ENCODE results near the gene NEBL.

NEBL gene

GRCh38 chr10:20839910-20840309 is 57.2 kb downstream of the NEBL start:
- ATAC-seq (replicated peaks; ENCODE audit: extremely low read depth, poor library complexity, severe bottlenecking) = no peak
- no peaks in the 10 kb centered on the region for H3K36me3 Mint-ChIP-seq (ENCODE audit: insufficient read depth)
- DNase-seq (ENCODE audit: low spot score in 2 of 2) = no peak
- H3K27ac Mint-ChIP-seq (ENCODE audit: low read depth) = no peak overlapping the region
- H3K9me3 Mint-ChIP-seq = peaks cover 5% of the 10 kb centered on the region
- no peaks in the 10 kb centered on the region for H3K4me1 Mint-ChIP-seq
- no peak overlapping the region for H3K4me3 Mint-ChIP-seq
- H3K27me3 Mint-ChIP-seq = no peaks in the 10 kb centered on the region

GRCh38 chr10:20839141-20839540 is 58.0 kb downstream of the NEBL start:
- no peaks in the 10 kb centered on the region for H3K36me3 Mint-ChIP-seq (ENCODE audit: insufficient read depth)
- H3K4me3 Mint-ChIP-seq = no peak overlapping the region
- H3K27ac Mint-ChIP-seq (ENCODE audit: low read depth) = no peak overlapping the region
- DNase-seq (ENCODE audit: low spot score in 2 of 2) (no peak), ATAC-seq (replicated peaks; ENCODE audit: extremely low read depth, poor library complexity, severe bottlenecking) (no peak)
- no peaks in the 10 kb centered on the region for H3K4me1 Mint-ChIP-seq
- no peaks in the 10 kb centered on the region for H3K27me3 Mint-ChIP-seq
- H3K9me3 Mint-ChIP-seq = peaks cover 5% of the 10 kb centered on the region

- Mint-ChIP-seq H3K27me3 (no peaks in the 10 kb centered on the region), H3K27ac (ENCODE audit: low read depth) (no peak overlapping the region), H3K4me3 (no peak overlapping the region), H3K4me1 (no peaks in the 10 kb centered on the region), H3K36me3 (ENCODE audit: insufficient read depth) (no peaks in the 10 kb centered on the region), H3K9me3 (peaks cover 5% of the 10 kb centered on the region)
- DNase-seq (ENCODE audit: low spot score in 2 of 2) = no peak
- no peak for ATAC-seq (replicated peaks; ENCODE audit: extremely low read depth, poor library complexity, severe bottlenecking)
These were observed 60.7 kb downstream of the NEBL start for GRCh38 chr10:20836401-20836800.

- H3K27ac Mint-ChIP-seq (ENCODE audit: low read depth) = no peak overlapping the region
- H3K4me3 Mint-ChIP-seq = no peak overlapping the region
- H3K9me3 Mint-ChIP-seq = peaks cover 5% of the 10 kb centered on the region
- H3K4me1 Mint-ChIP-seq = no peaks in the 10 kb centered on the region
- no peaks in the 10 kb centered on the region for H3K36me3 Mint-ChIP-seq (ENCODE audit: insufficient read depth)
- ATAC-seq (replicated peaks; ENCODE audit: extremely low read depth, poor library complexity, severe bottlenecking) (no peak), DNase-seq (ENCODE audit: low spot score in 2 of 2) (no peak)
- no peaks in the 10 kb centered on the region for H3K27me3 Mint-ChIP-seq
These were observed 61.8 kb downstream of the NEBL start for GRCh38 chr10:20835335-20835734.

GRCh38 chr10:20834825-20835224 is 62.3 kb downstream of the NEBL start:
- no peaks in the 10 kb centered on the region for H3K4me1 Mint-ChIP-seq
- ATAC-seq (replicated peaks; ENCODE audit: extremely low read depth, poor library complexity, severe bottlenecking) (no peak), DNase-seq (ENCODE audit: low spot score in 2 of 2) (no peak)
- no peak overlapping the region for H3K4me3 Mint-ChIP-seq
- peaks cover 5% of the 10 kb centered on the region for H3K9me3 Mint-ChIP-seq
- no peaks in the 10 kb centered on the region for H3K27me3 Mint-ChIP-seq
- no peak overlapping the region for H3K27ac Mint-ChIP-seq (ENCODE audit: low read depth)
- H3K36me3 Mint-ChIP-seq (ENCODE audit: insufficient read depth) = no peaks in the 10 kb centered on the region

GRCh38 chr10:20822825-20823224 is 74.3 kb downstream of the NEBL start:
- peaks cover 4% of the 10 kb centered on the region for H3K9me3 Mint-ChIP-seq
- no peak overlapping the region for H3K4me3 Mint-ChIP-seq
- H3K4me1 Mint-ChIP-seq = no peaks in the 10 kb centered on the region
- H3K27me3 Mint-ChIP-seq = no peaks in the 10 kb centered on the region
- no peak for ATAC-seq (replicated peaks; ENCODE audit: extremely low read depth, poor library complexity, severe bottlenecking)
- H3K27ac Mint-ChIP-seq (ENCODE audit: low read depth) = no peak overlapping the region
- DNase-seq (ENCODE audit: low spot score in 2 of 2) = no peak
- no peaks in the 10 kb centered on the region for H3K36me3 Mint-ChIP-seq (ENCODE audit: insufficient read depth)

GRCh38 chr10:20817646-20818045 is 79.5 kb downstream of the NEBL start:
- H3K36me3 Mint-ChIP-seq (ENCODE audit: insufficient read depth) = no peaks in the 10 kb centered on the region
- H3K4me1 Mint-ChIP-seq = no peaks in the 10 kb centered on the region
- H3K27me3 Mint-ChIP-seq = no peaks in the 10 kb centered on the region
- no peak overlapping the region for H3K4me3 Mint-ChIP-seq
- peaks cover 6% of the 10 kb centered on the region for H3K9me3 Mint-ChIP-seq
- ATAC-seq (replicated peaks; ENCODE audit: extremely low read depth, poor library complexity, severe bottlenecking) (no peak), DNase-seq (ENCODE audit: low spot score in 2 of 2) (no peak)
- no peak overlapping the region for H3K27ac Mint-ChIP-seq (ENCODE audit: low read depth)

GRCh38 chr10:20817116-20817515 is 80.0 kb downstream of the NEBL start:
- no peaks in the 10 kb centered on the region for H3K27me3 Mint-ChIP-seq
- H3K27ac Mint-ChIP-seq (ENCODE audit: low read depth) = no peak overlapping the region
- H3K4me1 Mint-ChIP-seq = no peaks in the 10 kb centered on the region
- DNase-seq (ENCODE audit: low spot score in 2 of 2) (no peak), ATAC-seq (replicated peaks; ENCODE audit: extremely low read depth, poor library complexity, severe bottlenecking) (no peak)
- H3K36me3 Mint-ChIP-seq (ENCODE audit: insufficient read depth) = no peaks in the 10 kb centered on the region
- H3K9me3 Mint-ChIP-seq = peaks cover 6% of the 10 kb centered on the region
- no peak overlapping the region for H3K4me3 Mint-ChIP-seq

GRCh38 chr10:20814116-20814515 is 83.0 kb downstream of the NEBL start:
- H3K4me1 Mint-ChIP-seq = no peaks in the 10 kb centered on the region
- no peak overlapping the region for H3K4me3 Mint-ChIP-seq
- DNase-seq (ENCODE audit: low spot score in 2 of 2) (no peak), ATAC-seq (replicated peaks; ENCODE audit: extremely low read depth, poor library complexity, severe bottlenecking) (no peak)
- H3K9me3 Mint-ChIP-seq = peaks cover 6% of the 10 kb centered on the region
- no peaks in the 10 kb centered on the region for H3K27me3 Mint-ChIP-seq
- no peak overlapping the region for H3K27ac Mint-ChIP-seq (ENCODE audit: low read depth)
- no peaks in the 10 kb centered on the region for H3K36me3 Mint-ChIP-seq (ENCODE audit: insufficient read depth)

- H3K4me1 Mint-ChIP-seq = no peaks in the 10 kb centered on the region
- H3K36me3 Mint-ChIP-seq (ENCODE audit: insufficient read depth) = no peaks in the 10 kb centered on the region
- DNase-seq (ENCODE audit: low spot score in 2 of 2) (no peak), ATAC-seq (replicated peaks; ENCODE audit: extremely low read depth, poor library complexity, severe bottlenecking) (no peak)
- no peak overlapping the region for H3K27ac Mint-ChIP-seq (ENCODE audit: low read depth)
- H3K27me3 Mint-ChIP-seq = no peaks in the 10 kb centered on the region
- H3K9me3 Mint-ChIP-seq = peaks cover 7% of the 10 kb centered on the region
- no peak overlapping the region for H3K4me3 Mint-ChIP-seq
These were observed 86.0 kb downstream of the NEBL start for GRCh38 chr10:20811131-20811530.

- H3K4me1 Mint-ChIP-seq = no peaks in the 10 kb centered on the region
- H3K36me3 Mint-ChIP-seq (ENCODE audit: insufficient read depth) = no peaks in the 10 kb centered on the region
- H3K9me3 Mint-ChIP-seq = peaks cover 14% of the 10 kb centered on the region
- no peak overlapping the region for H3K4me3 Mint-ChIP-seq
- ATAC-seq (replicated peaks; ENCODE audit: extremely low read depth, poor library complexity, severe bottlenecking) = no peak
- H3K27me3 Mint-ChIP-seq = no peaks in the 10 kb centered on the region
- no peak for DNase-seq (ENCODE audit: low spot score in 2 of 2)
- H3K27ac Mint-ChIP-seq (ENCODE audit: low read depth) = no peak overlapping the region
These were observed 87.5 kb downstream of the NEBL start for GRCh38 chr10:20809631-20810030.

GRCh38 chr10:20806487-20806886 is 90.6 kb downstream of the NEBL start:
- Mint-ChIP-seq H3K4me3 (no peak overlapping the region), H3K36me3 (ENCODE audit: insufficient read depth) (no peaks in the 10 kb centered on the region), H3K27me3 (no peaks in the 10 kb centered on the region), H3K4me1 (no peaks in the 10 kb centered on the region), H3K9me3 (peaks cover 23% of the 10 kb centered on the region), H3K27ac (ENCODE audit: low read depth) (no peak overlapping the region)
- ATAC-seq (replicated peaks; ENCODE audit: extremely low read depth, poor library complexity, severe bottlenecking) = no peak
- no peak for DNase-seq (ENCODE audit: low spot score in 2 of 2)

- no peak for ATAC-seq (replicated peaks; ENCODE audit: extremely low read depth, poor library complexity, severe bottlenecking)
- Mint-ChIP-seq H3K27me3 (no peaks in the 10 kb centered on the region), H3K9me3 (peaks cover 25% of the 10 kb centered on the region), H3K36me3 (ENCODE audit: insufficient read depth) (no peaks in the 10 kb centered on the region), H3K4me1 (no peaks in the 10 kb centered on the region), H3K27ac (ENCODE audit: low read depth) (no peak overlapping the region), H3K4me3 (no peak overlapping the region)
- DNase-seq (ENCODE audit: low spot score in 2 of 2) = no peak
These were observed 99.8 kb downstream of the NEBL start for GRCh38 chr10:20797290-20797689.

- H3K4me1 Mint-ChIP-seq = no peaks in the 10 kb centered on the region
- no peaks in the 10 kb centered on the region for H3K36me3 Mint-ChIP-seq (ENCODE audit: insufficient read depth)
- peaks cover 23% of the 10 kb centered on the region for H3K9me3 Mint-ChIP-seq
- H3K27ac Mint-ChIP-seq (ENCODE audit: low read depth) = no peak overlapping the region
- no peak overlapping the region for H3K4me3 Mint-ChIP-seq
- no peaks in the 10 kb centered on the region for H3K27me3 Mint-ChIP-seq
- DNase-seq (ENCODE audit: low spot score in 2 of 2) = no peak
- no peak for ATAC-seq (replicated peaks; ENCODE audit: extremely low read depth, poor library complexity, severe bottlenecking)
These were observed 101.7 kb downstream of the NEBL start for GRCh38 chr10:20795391-20795790.
